GM19372 (cell line): ENCODE results near the gene XPNPEP3.
A peak's percentile ranks its signal among the peaks of the same experiment; 100 is the strongest.

Experiments
- ATAC-seq: cut with Tn5 transposase; IDR thresholded peaks from one replicate; pipeline ENCODE4 v1.9.1; 2021; ENCODE audit warnings: mild to moderate bottlenecking, low read depth, moderate library complexity; ENCODE audit not compliant: unreplicated experiment

The XPNPEP3 gene

DNA sequence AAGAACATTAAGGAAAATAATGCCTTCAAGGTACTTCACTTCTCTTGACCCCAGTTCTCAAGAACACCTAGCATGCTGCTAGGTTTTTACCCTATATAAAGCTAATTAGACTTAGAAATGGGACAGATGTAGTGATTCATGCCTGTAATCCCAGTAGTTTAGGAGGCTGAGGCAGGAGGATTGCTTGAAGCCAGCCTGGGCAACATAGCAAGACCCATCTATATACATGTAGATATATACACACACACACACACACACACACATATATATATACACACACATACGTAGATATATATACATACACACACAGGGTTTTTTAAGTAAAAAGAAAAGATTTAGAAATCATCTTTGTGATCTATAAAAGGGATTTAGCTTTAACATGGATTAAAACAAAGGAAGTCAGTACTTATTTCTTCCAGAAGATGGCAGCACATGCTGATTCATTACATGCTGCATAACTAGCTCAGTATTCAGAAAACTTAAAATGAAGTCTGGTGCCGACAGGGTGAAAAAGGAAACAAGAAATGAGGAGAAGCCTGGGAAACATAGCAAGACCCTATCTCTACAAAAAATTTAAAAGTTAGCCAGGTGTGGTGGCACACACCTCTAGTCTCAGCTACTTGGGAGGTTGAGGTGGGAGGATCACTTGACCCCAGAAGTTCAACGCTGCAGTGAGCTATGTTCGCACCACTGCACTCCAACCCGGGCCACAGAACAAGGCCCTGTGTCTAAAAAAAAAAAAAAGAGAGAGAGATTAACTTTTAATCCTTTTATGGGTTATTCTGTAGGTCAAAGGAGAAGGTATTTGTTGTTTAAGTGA, 65.7 kb downstream of the XPNPEP3 start:
- no peak for ATAC-seq

GRCh38 chr22:40928657-40929056, 71.7 kb downstream of the XPNPEP3 start:
- ATAC-seq = no peak

- ATAC-seq = no peak
Measured at GRCh38 chr22:40932396-40932795, 75.4 kb downstream of the XPNPEP3 start.

GRCh38 chr22:40939202-40939601, 82.3 kb downstream of the XPNPEP3 start:
- ATAC-seq = no peak

DNA sequence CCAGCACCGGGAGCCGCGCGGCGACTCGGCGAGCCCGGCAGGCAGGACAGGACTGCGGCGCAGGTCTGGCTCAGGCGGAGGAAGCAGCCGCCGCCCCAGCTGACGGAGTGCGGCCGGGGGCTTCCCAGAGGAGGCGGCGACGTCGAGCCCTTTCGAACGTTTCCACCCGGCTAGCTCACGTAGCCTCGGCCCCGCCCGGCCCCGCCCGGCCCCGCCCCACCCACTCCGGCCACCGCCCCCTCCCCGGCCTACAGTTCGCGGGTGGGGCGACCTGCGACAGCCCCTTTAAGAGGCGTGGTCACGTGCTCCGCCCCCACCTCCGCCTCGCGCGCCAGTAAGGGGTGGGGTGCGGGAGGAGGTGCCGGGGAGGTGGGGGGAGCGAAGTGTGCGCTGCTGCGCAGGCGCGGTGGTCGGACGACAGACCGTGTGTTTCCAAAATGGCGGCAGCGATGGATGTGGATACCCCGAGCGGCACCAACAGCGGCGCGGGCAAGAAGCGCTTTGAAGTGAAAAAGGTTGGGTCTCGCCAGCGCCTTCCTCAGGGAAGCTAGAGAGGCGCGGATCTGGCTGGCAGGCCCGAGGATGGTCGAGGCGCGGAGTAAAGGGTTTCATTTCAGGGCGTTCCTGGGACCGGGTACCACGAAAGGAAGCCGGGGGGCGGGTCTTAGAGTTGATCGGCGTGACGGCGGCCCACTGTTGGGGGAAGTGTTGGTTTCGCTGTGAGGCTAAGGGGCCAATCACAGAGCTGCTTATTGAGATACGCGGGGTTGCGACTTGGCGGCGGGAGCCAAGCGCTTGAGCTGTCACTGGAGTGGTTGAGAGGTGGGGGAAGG, 94.2 kb downstream of the XPNPEP3 start, which contains the start of gene RBX1:
RBX1 (plus strand) TSS at position 417 of the 833 bp plus-strand sequence; CDS start at position 438, 21 bp downstream.
- ATAC-seq = peak; percentile 72

- ATAC-seq = no peak
Measured at GRCh38 chr22:40951795-40952605, 95.1 kb downstream of the XPNPEP3 start.

DNA sequence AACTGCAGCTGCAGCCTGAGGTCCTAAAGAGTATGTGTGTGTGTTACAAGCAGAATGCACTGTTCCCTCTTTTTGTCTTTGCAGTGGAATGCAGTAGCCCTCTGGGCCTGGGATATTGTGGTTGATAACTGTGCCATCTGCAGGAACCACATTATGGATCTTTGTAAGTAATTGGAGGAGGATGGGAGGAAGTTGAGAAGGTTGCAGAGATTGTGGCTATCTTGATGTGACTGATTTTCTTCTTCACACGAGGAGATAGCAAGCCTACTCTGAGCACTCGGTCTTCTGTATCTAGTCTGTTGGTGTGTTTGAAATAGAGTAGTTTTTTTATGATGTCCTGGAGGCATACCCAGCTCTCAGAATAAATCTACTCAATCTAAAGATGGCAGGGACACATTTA, 96.5 kb downstream of the XPNPEP3 start:
- no peak for ATAC-seq

GRCh38 chr22:40954113-40954512, 97.2 kb downstream of the XPNPEP3 start:
- ATAC-seq = no peak

DNA sequence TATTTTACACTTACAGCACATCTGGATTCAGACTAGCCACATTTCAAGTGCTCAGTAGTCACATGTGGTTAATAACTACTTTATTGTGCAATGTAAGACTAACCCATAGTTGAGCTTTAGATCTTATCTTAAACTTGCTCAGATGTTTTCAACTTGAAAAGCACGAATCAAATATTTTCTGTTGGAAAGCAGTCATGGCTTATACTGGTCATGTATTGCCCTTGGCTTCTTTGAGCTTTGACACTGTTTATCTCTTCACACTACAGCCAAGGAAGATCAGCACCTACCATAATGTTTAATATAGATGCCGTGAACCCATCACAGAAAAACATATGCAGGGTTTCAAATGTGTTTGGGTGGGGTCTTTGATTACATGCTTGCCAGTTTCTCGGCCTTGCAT, 98.6 kb downstream of the XPNPEP3 start:
- ATAC-seq = no peak

DNA sequence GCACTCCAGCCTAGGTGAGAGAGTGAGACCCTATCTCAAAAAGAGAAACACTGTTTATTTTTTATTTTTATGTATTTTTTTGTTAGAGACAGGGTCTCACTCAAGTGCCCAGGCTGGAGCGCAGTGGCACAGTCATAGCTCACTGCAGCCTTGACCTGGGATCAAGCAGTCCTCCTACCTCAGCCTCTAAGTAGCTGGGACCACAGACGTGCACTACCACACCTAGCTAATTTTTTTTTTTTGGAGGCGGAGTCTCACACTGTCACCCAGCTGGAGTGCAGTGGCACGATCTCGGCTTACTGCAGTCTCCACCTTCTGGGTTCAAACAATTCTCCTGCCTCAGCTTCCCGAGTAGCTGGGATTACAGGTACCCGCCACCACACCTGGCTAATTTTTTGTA, 100.7 kb downstream of the XPNPEP3 start:
- ATAC-seq = no peak

- no peak for ATAC-seq
Measured at GRCh38 chr22:40958299-40958698, 101.4 kb downstream of the XPNPEP3 start.

GRCh38 chr22:40960145-40960544, 103.2 kb downstream of the XPNPEP3 start:
- ATAC-seq = no peak

DNA sequence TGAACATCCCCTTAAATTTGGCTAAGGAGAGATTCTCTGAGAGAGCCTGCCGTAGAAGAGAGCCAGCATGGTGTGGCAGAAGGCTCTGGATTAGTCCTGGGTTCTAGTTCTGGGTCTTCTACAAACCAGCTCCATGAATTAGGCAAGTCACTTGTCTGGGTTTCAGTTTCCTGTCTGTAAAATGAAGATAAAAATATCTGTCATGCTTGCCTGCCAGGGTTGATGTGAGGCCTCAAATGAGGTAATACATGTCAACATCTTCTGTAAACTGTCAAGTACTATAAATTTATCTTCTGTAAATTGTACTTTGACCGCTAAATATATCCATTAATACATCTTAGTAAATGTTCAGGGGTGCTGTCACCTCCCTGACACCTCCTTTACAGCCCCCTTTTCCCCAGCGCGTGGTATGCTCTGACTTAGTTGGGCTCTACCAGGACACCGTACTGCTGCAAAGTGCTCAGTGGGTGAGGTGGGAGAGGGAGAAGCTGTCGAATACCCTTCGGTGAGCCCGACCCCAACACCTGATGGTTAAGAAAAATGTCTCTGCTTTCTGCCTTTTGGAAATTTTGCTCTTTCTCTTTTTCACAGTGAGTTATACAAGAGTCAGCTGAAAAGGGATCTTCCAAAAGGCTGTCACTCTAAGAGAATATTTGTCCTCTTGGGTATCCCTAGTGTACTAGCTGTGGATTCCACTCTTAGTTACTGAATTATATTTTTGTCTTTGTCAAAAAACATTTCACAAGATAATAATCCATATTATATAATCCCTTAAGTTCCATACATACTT, 109.2 kb downstream of the XPNPEP3 start:
- ATAC-seq = no peak

DNA sequence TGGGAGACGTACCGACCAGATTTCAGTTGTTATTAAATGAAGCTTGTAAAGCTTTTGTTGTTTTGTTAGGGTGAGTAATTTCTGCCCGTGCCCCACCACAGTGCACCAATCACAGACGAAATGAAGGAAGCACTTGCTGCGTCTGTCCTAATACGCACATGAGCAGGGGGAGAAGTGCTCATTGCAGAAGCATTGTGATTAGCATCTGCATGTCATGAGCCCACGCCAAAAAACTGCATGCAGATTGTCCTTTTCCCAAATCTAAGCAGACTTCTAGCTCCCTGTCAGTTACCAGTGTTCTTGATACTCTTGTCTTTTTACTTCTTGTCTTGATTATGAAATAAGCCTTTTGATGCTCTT, 109.8 kb downstream of the XPNPEP3 start:
- ATAC-seq = no peak

DNA sequence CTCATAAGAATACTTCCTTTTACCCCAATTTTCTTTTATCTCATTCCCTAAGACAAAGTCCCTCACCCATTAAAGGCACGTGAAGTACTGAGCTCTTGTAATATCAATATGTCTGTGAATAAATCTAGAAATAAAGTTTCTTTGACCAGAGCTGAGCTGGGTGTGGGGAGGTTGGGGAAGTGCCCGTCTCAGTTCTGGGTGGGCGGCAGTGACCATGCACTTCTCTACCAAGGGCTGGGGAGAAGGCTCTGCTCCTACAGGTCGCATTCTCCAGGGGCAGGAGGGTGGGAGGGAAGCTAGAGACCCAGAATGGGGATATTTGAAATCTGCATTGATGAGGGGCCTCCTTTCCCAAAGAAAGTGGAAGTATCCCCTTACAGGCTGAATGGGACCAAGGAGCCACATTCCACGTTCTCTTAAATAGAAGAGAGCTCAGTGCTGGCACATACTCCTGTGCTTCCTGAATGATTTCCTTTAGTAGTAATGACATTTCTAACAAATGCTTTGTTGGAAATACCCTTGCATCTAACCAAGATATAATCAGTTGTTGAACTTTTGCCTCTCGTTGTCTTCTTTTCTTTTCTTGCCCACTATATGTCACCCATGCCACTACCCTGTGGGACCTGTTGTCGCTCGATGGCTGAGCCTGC, 110.3 kb downstream of the XPNPEP3 start:
- no peak for ATAC-seq

GRCh38 chr22:40972587-40972986, 115.6 kb downstream of the XPNPEP3 start:
- no peak for ATAC-seq

GRCh38 chr22:40973144-40973543, 116.2 kb downstream of the XPNPEP3 start:
- ATAC-seq = no peak

DNA sequence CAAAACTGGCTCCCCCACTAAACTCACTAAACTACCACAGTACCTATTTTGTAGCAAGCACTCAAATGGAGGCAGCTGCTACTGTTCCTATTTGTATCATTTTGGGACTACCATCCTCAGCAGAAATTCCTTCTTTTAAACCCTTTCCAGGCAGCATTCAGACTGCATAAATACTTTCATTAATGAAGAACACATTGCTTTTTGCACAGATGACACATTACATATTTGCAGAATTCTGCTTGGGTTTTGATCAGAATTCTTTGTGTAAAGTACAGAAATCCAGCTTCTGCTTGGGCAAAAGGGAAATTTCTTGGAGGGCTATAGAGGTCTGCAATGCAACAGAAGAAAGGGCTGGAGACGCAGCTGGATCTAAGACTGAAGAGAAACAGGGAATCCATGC, 118.4 kb downstream of the XPNPEP3 start:
- no peak for ATAC-seq

GRCh38 chr22:40976866-40977700, 120.1 kb downstream of the XPNPEP3 start:
- no peak for ATAC-seq
